Measurements from ENCODE around the gene CFAP54. TPM values are rescaled to one million over a fixed set of nuclear protein-coding genes. Genes with fewer than 3 reads are reported as not detected.

The CFAP54 gene
- polyA plus RNA-seq, 3 donors = not detected

DNA sequence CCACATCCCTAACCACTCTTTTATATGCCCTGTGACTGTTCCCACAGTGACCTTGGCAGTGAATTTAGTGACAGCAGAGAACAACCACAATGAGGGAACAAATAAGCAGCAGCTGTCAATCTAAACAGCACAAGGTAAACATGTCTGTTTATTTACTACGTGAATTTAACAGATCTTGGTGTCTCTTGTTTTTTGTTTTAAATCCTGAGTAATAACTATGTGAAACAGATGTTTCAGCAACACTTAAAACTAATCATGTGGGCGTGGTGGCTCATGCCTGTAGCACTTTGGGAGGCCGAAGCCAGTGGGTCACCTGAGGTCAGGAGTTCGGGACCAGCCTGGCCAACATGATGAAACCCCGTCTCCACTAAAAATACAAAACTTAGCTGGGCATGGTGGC is 17.0 kb upstream of the CFAP54 start:
- H3K9me3 ChIP-seq (replicated peaks in 1 of 2; ENCODE audit: control insufficient read depth in 1 of 2, insufficient read depth in 1 of 2, low read length in 2 of 2) = no peaks in the 10 kb centered on the region
- Mint-ChIP-seq H3K27ac (no peak overlapping the region), H3K36me3 (no peaks in the 10 kb centered on the region), H3K4me1 (no peaks in the 10 kb centered on the region), H3K4me3 (no peak overlapping the region), H3K27me3 (ENCODE audit: low read depth in 3 of 3) (peaks cover 0 to under 1% (median 0%) of the 10 kb centered on the region in 3 donors), H3K9me3 (peaks cover 0 to 7% (median 1%) of the 10 kb centered on the region in 7 donors)
- H2AFZ ChIP-seq (ENCODE audit: insufficient read depth, low read depth, low read length, poor library complexity, severe bottlenecking) = no peak overlapping the region
- H3K4me1 ChIP-seq (ENCODE audit: control insufficient read depth in 1 of 2, insufficient read depth in 2 of 2, low read length in 2 of 2) = no peaks in the 10 kb centered on the region
- no peaks in the 10 kb centered on the region for H3K36me3 ChIP-seq (replicated peaks in 1 of 2; ENCODE audit: control insufficient read depth in 1 of 2, insufficient read depth in 2 of 2, low read length in 2 of 2)
- no peaks in the 10 kb centered on the region for H4K20me1 ChIP-seq (ENCODE audit: insufficient read depth, low read length)
- no peak overlapping the region for H3K27ac ChIP-seq (ENCODE audit: low read depth in 1 of 2, low read length in 2 of 2)
- H3K27me3 ChIP-seq (ENCODE audit: control insufficient read depth in 2 of 2, insufficient read depth in 2 of 2, low read length in 2 of 2) = no peaks in the 10 kb centered on the region
- WGBS (ENCODE audit: insufficient coverage) = 100% methylated on average over 1 of the region's 5 CpGs
- intact Hi-C loops (cut with micrococcal nuclease) = no loop called here
- DNase-seq = no peak
- no peak overlapping the region for H3K9ac ChIP-seq (ENCODE audit: insufficient read depth, low read length, poor library complexity, severe bottlenecking)
- TF ChIP-seq, protein P1, sequence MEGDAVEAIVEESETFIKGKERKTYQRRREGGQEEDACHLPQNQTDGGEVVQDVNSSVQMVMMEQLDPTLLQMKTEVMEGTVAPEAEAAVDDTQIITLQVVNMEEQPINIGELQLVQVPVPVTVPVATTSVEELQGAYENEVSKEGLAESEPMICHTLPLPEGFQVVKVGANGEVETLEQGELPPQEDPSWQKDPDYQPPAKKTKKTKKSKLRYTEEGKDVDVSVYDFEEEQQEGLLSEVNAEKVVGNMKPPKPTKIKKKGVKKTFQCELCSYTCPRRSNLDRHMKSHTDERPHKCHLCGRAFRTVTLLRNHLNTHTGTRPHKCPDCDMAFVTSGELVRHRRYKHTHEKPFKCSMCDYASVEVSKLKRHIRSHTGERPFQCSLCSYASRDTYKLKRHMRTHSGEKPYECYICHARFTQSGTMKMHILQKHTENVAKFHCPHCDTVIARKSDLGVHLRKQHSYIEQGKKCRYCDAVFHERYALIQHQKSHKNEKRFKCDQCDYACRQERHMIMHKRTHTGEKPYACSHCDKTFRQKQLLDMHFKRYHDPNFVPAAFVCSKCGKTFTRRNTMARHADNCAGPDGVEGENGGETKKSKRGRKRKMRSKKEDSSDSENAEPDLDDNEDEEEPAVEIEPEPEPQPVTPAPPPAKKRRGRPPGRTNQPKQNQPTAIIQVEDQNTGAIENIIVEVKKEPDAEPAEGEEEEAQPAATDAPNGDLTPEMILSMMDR (IDR thresholded peaks at IDR 0.05) = no peak
- H3K79me2 ChIP-seq (ENCODE audit: insufficient read depth, low read length) = no peaks in the 10 kb centered on the region
- no peak overlapping the region for H3K4me3 ChIP-seq (replicated peaks in 1 of 3; ENCODE audit: low read depth in 2 of 3, low read length in 3 of 3)
- no peak overlapping the region for H3K4me2 ChIP-seq (replicated peaks; ENCODE audit: extremely low read depth, low read length, poor library complexity, severe bottlenecking)

DNA sequence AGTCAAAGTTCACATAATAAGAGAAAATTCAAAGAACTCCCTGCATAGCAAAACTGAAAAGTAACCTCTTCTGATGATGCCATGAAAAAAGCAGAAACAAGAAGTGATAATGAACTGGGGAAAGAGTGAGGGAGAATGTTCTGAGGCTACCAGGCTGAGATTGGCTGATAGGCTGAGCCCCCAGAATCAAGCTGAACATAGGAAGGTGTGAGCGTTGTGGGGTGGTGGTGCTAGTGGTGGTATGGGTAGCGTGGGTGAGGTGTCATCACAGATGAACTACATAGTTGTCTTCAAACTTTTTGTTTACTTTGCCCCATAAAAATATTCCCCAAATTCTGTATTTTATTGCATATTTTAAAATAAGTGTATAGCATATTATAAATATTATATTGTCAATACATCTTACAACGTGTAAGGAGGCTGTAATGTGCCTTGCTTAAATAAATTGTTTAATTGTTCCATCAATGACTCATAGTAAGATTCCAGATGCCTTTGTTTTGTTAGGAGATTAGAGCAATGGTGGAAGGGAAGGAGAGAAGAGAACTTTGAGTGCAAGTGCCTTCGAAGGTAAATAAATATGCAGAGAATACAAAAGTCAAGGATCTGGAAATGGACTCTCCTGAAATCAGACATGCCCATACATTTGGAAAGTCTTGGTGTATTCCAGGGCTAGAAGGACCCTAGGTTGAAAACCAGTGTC is 15.8 kb upstream of the CFAP54 start:
- Histone ChIP-seq H3K9ac (ENCODE audit: insufficient read depth, low read length, poor library complexity, severe bottlenecking) (no peak overlapping the region), H3K36me3 (replicated peaks in 1 of 2; ENCODE audit: control insufficient read depth in 1 of 2, insufficient read depth in 2 of 2, low read length in 2 of 2) (no peaks in the 10 kb centered on the region), H2AFZ (ENCODE audit: insufficient read depth, low read depth, low read length, poor library complexity, severe bottlenecking) (no peak overlapping the region), H3K79me2 (ENCODE audit: insufficient read depth, low read length) (no peaks in the 10 kb centered on the region), H3K4me1 (ENCODE audit: control insufficient read depth in 1 of 2, insufficient read depth in 2 of 2, low read length in 2 of 2) (no peaks in the 10 kb centered on the region), H3K27me3 (ENCODE audit: control insufficient read depth in 2 of 2, insufficient read depth in 2 of 2, low read length in 2 of 2) (no peaks in the 10 kb centered on the region), H4K20me1 (ENCODE audit: insufficient read depth, low read length) (no peaks in the 10 kb centered on the region), H3K4me2 (replicated peaks; ENCODE audit: extremely low read depth, low read length, poor library complexity, severe bottlenecking) (no peak overlapping the region), H3K4me3 (replicated peaks in 1 of 3; ENCODE audit: low read depth in 2 of 3, low read length in 3 of 3) (no peak overlapping the region), H3K27ac (ENCODE audit: low read depth in 1 of 2, low read length in 2 of 2) (no peak overlapping the region), H3K9me3 (replicated peaks in 1 of 2; ENCODE audit: control insufficient read depth in 1 of 2, insufficient read depth in 1 of 2, low read length in 2 of 2) (no peaks in the 10 kb centered on the region)
- H3K36me3 Mint-ChIP-seq = no peaks in the 10 kb centered on the region
- TF ChIP-seq, protein P1 (IDR thresholded peaks at IDR 0.05) = no peak
- no peak overlapping the region for H3K4me3 Mint-ChIP-seq
- H3K9me3 Mint-ChIP-seq = peaks cover 0 to 7% (median 1%) of the 10 kb centered on the region in 7 donors
- 100% methylated on average over 1 of the region's 4 CpGs for WGBS (ENCODE audit: insufficient coverage)
- no peak overlapping the region for H3K27ac Mint-ChIP-seq
- no peaks in the 10 kb centered on the region for H3K4me1 Mint-ChIP-seq
- no peak for DNase-seq
- peaks cover 0 to 3% (median 0%) of the 10 kb centered on the region in 3 donors for H3K27me3 Mint-ChIP-seq (ENCODE audit: low read depth in 3 of 3)
- intact Hi-C loops (cut with micrococcal nuclease) = no loop called here

All from CD14-positive monocyte (primary cell).